Measurements from ENCODE around the gene KLHL26. TPM values are rescaled to one million over a fixed set of nuclear protein-coding genes. Genes with fewer than 3 reads are reported as not detected.

Gene KLHL26
- total and polyA plus RNA-seq, 2 of the 13 experiments (the other 11 are each of a cell fraction or from before 2014, with no cell fraction given): 1.5 to 1.7 TPM

DNA sequence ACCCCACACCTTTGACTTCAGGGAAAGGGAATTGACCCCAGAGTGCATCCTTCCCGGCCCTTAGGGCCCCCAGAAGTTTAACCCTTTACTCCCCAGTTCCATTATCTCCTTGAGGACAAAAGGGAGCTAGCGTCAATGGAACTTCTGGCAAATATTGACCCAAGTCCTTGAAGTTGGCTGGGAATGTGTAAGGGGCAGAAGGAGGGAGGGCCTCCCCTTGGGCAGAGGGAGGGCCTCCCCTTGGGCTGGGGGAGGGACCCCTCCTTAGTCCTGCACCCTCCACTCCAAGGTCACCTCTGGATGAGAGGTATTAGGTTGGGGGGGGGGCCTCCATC, 27.1 kb upstream of the KLHL26 start (continued):
- TF ChIP-seq, protein P1, sequence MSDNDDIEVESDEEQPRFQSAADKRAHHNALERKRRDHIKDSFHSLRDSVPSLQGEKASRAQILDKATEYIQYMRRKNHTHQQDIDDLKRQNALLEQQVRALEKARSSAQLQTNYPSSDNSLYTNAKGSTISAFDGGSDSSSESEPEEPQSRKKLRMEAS (IDR thresholded peaks at IDR 0.05): no peak
- TF ChIP-seq MXD4 (CRISPR knock-in tag; IDR thresholded peaks at IDR 0.05) (no peak), CREM (IDR thresholded peaks at IDR 0.05) (peak; percentile 48; the same call in 1 of the 2 replicates), CREM (CRISPR knock-in tag; IDR thresholded peaks at IDR 0.05) (no peak), THAP11 (CRISPR knock-in tag; IDR thresholded peaks at IDR 0.05) (no peak), SOX13 (IDR thresholded peaks at IDR 0.05) (no peak), SOX13 (CRISPR knock-in tag; conservative IDR thresholded peaks at IDR 0.05 in 1 of 2, IDR thresholded peaks at IDR 0.05 in 1 of 2) (peak in 1 of 2 experiments; percentile 57; a peak in 2 of 4 replicates), TCF7 (IDR thresholded peaks at IDR 0.05; ENCODE audit: low read depth) (0 out of 2 replicates have a peak, but pooled peaks have one; percentile 30), SRSF4 (IDR thresholded peaks at IDR 0.05; ENCODE audit: low read depth, low read length, poor library complexity, severe bottlenecking) (no peak), ZC3H4 (CRISPR knock-in tag; IDR thresholded peaks at IDR 0.05; ENCODE audit: borderline replicate concordance) (no peak), CBX1 (IDR thresholded peaks at IDR 0.05; ENCODE audit: low read depth) (no peak), ZNF749 (CRISPR knock-in tag; IDR thresholded peaks at IDR 0.05; ENCODE audit: borderline replicate concordance) (no peak), ZNF550 (CRISPR knock-in tag; IDR thresholded peaks at IDR 0.05; ENCODE audit: borderline replicate concordance) (no peak), MTF1 (CRISPR knock-in tag; IDR thresholded peaks at IDR 0.05) (no peak), HHEX (CRISPR knock-in tag; IDR thresholded peaks at IDR 0.05) (0 out of 2 replicates have a peak, but pooled peaks have one; percentile 22), ZNF660 (CRISPR knock-in tag; IDR thresholded peaks at IDR 0.05; ENCODE audit: borderline replicate concordance, low read depth) (no peak), ZFP1 (CRISPR knock-in tag; IDR thresholded peaks at IDR 0.05) (no peak), ZNF598 (CRISPR knock-in tag; IDR thresholded peaks at IDR 0.05; ENCODE audit: borderline replicate concordance) (no peak), ZNF207 (IDR thresholded peaks at IDR 0.05; ENCODE audit: borderline replicate concordance) (no peak), ZNF562 (CRISPR knock-in tag; IDR thresholded peaks at IDR 0.05; ENCODE audit: borderline replicate concordance) (no peak), SP2 (CRISPR knock-in tag; IDR thresholded peaks at IDR 0.05) (no peak), FOXA1 (IDR thresholded peaks at IDR 0.05) (no peak), FOXA1 (CRISPR knock-in tag; IDR thresholded peaks at IDR 0.05) (peak; percentile 29; the same call in 1 of the 2 replicates), SIN3B (IDR thresholded peaks at IDR 0.05; ENCODE audit: low read length) (no peak), ZNF879 (CRISPR knock-in tag; IDR thresholded peaks at IDR 0.05) (no peak), ZNF713 (CRISPR knock-in tag; IDR thresholded peaks at IDR 0.05) (no peak), ZNF772 (CRISPR knock-in tag; IDR thresholded peaks at IDR 0.05) (no peak), SMARCC2 (IDR thresholded peaks at IDR 0.05) (no peak), NR2F1 (CRISPR knock-in tag; IDR thresholded peaks at IDR 0.05) (0 out of 4 replicates have a peak, but pooled peaks of 1 of the 2 experiments have one; percentile 40), ZNF558 (CRISPR knock-in tag; IDR thresholded peaks at IDR 0.05; ENCODE audit: borderline replicate concordance) (no peak)
- TF ChIP-seq, protein P2, sequence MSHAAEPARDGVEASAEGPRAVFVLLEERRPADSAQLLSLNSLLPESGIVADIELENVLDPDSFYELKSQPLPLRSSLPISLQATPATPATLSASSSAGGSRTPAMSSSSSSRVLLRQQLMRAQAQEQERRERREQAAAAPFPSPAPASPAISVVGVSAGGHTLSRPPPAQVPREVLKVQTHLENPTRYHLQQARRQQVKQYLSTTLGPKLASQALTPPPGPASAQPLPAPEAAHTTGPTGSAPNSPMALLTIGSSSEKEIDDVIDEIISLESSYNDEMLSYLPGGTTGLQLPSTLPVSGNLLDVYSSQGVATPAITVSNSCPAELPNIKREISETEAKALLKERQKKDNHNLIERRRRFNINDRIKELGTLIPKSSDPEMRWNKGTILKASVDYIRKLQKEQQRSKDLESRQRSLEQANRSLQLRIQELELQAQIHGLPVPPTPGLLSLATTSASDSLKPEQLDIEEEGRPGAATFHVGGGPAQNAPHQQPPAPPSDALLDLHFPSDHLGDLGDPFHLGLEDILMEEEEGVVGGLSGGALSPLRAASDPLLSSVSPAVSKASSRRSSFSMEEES (CRISPR knock-in tag; IDR thresholded peaks at IDR 0.05): no peak
- TF ChIP-seq, protein P3, sequence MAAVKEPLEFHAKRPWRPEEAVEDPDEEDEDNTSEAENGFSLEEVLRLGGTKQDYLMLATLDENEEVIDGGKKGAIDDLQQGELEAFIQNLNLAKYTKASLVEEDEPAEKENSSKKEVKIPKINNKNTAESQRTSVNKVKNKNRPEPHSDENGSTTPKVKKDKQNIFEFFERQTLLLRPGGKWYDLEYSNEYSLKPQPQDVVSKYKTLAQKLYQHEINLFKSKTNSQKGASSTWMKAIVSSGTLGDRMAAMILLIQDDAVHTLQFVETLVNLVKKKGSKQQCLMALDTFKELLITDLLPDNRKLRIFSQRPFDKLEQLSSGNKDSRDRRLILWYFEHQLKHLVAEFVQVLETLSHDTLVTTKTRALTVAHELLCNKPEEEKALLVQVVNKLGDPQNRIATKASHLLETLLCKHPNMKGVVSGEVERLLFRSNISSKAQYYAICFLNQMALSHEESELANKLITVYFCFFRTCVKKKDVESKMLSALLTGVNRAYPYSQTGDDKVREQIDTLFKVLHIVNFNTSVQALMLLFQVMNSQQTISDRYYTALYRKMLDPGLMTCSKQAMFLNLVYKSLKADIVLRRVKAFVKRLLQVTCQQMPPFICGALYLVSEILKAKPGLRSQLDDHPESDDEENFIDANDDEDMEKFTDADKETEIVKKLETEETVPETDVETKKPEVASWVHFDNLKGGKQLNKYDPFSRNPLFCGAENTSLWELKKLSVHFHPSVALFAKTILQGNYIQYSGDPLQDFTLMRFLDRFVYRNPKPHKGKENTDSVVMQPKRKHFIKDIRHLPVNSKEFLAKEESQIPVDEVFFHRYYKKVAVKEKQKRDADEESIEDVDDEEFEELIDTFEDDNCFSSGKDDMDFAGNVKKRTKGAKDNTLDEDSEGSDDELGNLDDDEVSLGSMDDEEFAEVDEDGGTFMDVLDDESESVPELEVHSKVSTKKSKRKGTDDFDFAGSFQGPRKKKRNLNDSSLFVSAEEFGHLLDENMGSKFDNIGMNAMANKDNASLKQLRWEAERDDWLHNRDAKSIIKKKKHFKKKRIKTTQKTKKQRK (IDR thresholded peaks at IDR 0.05; ENCODE audit: low read length): no peak
